GM23338 (cell line): ENCODE results near the gene AP3M1. TPM values are rescaled to one million over a fixed set of nuclear protein-coding genes. Genes with fewer than 3 reads are reported as not detected.

ENCODE experiments used
- ATAC-seq: fragments of 200-7000 bp; cut with Tn5 transposase; 3 replicates; pipeline ENCODE4 v1.9.1; 2020
- DNase-seq: peaks from one replicate; pipeline ENCODE4 v3.0.0-alpha.2; 2015; ENCODE audit warnings: low spot score
- H2AFZ ChIP-seq: fragments of 200-600 bp; sonication (generic); 2 replicates; pipeline ENCODE4 v1.8.0; 2016; ENCODE audit warnings: antibody characterized with exemption, mild to moderate bottlenecking, moderate library complexity
- H3F3A ChIP-seq: fragments of 200-600 bp; sonication (generic); replicated peaks from 2 replicates; pipeline ENCODE4 v1.8.0; 2017; ENCODE audit warnings: antibody characterized with exemption, mixed run types, low read depth
- H3K27ac ChIP-seq: fragments of 200-600 bp; sonication (generic); 2 replicates; pipeline ENCODE4 v1.6.1; 2016; ENCODE audit warnings: low read depth
- H3K27me3 ChIP-seq: fragments of 200-600 bp; sonication (generic); 2 replicates; pipeline ENCODE4 v1.8.0; 2016; ENCODE audit warnings: mild to moderate bottlenecking, mixed run types, moderate library complexity; ENCODE audit not compliant: insufficient read depth
- H3K36me3 ChIP-seq: fragments of 200-600 bp; sonication (generic); 2 replicates; pipeline ENCODE4 v1.8.0; 2016; ENCODE audit warnings: mild to moderate bottlenecking; ENCODE audit not compliant: insufficient read depth
- H3K4me1 ChIP-seq: fragments of 200-600 bp; sonication (generic); 2 replicates; pipeline ENCODE4 v1.8.0; 2016; ENCODE audit warnings: mild to moderate bottlenecking, moderate library complexity; ENCODE audit not compliant: insufficient read depth
- H3K4me2 ChIP-seq: fragments of 200-600 bp; sonication (generic); 2 replicates; pipeline ENCODE4 v1.7.1; 2017; ENCODE audit warnings: mixed run types
- H3K4me3 ChIP-seq: fragments of 200-600 bp; sonication (generic); 2 replicates; pipeline ENCODE4 v1.6.1; 2016; ENCODE audit warnings: mixed run types
- H3K79me2 ChIP-seq: fragments of 200-600 bp; sonication (generic); replicated peaks from 2 replicates; pipeline ENCODE4 v1.8.0; 2017; ENCODE audit warnings: mild to moderate bottlenecking; ENCODE audit not compliant: insufficient read depth
- H3K9me2 ChIP-seq: fragments of 200-600 bp; sonication (generic); 2 replicates; pipeline ENCODE4 v1.8.0; 2017; ENCODE audit not compliant: insufficient read depth
- H4K20me1 ChIP-seq: fragments of 200-600 bp; sonication (generic); replicated peaks from 2 replicates; pipeline ENCODE4 v1.8.0; 2017; ENCODE audit warnings: mild to moderate bottlenecking; ENCODE audit not compliant: insufficient read depth
- H3K27ac Mint-ChIP-seq: 2 replicates; pipeline ENCODE4 v1.8.0; 2020; ENCODE audit warnings: inconsistent platforms, mild to moderate bottlenecking, moderate library complexity, mixed read lengths
- H3K27me3 Mint-ChIP-seq: 3 replicates; pipeline ENCODE4 v1.8.0; 2022; ENCODE audit warnings: low read depth, mild to moderate bottlenecking, moderate library complexity, mixed read lengths, inconsistent platforms; ENCODE audit not compliant: insufficient read depth, poor library complexity
- H3K36me3 Mint-ChIP-seq: 3 replicates; pipeline ENCODE4 v1.8.0; 2021; ENCODE audit warnings: low read depth, mild to moderate bottlenecking, inconsistent platforms, moderate library complexity, mixed read lengths
- H3K4me1 Mint-ChIP-seq: 3 replicates; pipeline ENCODE4 v1.8.0; 2020; ENCODE audit warnings: mild to moderate bottlenecking, inconsistent platforms, mixed read lengths
- H3K4me3 Mint-ChIP-seq: 3 replicates; pipeline ENCODE4 v1.8.0; 2021; ENCODE audit warnings: moderate library complexity, mild to moderate bottlenecking, inconsistent platforms, mixed read lengths
- H3K9me3 Mint-ChIP-seq: 3 replicates; pipeline ENCODE4 v1.8.0; 2020; ENCODE audit warnings: moderate library complexity, mild to moderate bottlenecking, inconsistent platforms, mixed read lengths
- CREB1 ChIP-seq: fragments of 250-450 bp; sonication (Bioruptor Pico); IDR thresholded peaks from 2 replicates; pipeline ENCODE4 v1.5.0; 2020; ENCODE audit warnings: low read depth, mild to moderate bottlenecking, moderate library complexity
- EZH2 ChIP-seq: fragments of 200-600 bp; sonication (generic); IDR thresholded peaks from one replicate; pipeline ENCODE4 v1.8.0; 2017; ENCODE audit warnings: antibody characterized with exemption, mild to moderate bottlenecking, low read depth; ENCODE audit not compliant: unreplicated experiment
- EZH2phosphoT487 ChIP-seq: fragments of 200-600 bp; sonication (generic); IDR thresholded peaks from one replicate; pipeline ENCODE4 v1.8.1; 2018; ENCODE audit warnings: antibody characterized with exemption; ENCODE audit not compliant: unreplicated experiment
- NANOG ChIP-seq: IDR thresholded peaks from 2 replicates; pipeline ENCODE4 v1.6.1; 2016; ENCODE audit warnings: antibody characterized with exemption, borderline replicate concordance
- POLR2AphosphoS5 ChIP-seq: IDR thresholded peaks from 2 replicates; pipeline ENCODE4 v1.6.1; 2016; ENCODE audit warnings: antibody characterized with exemption, low read depth
- STAT1 ChIP-seq: IDR thresholded peaks from one replicate; pipeline ENCODE4 v1.6.1; 2016; ENCODE audit warnings: antibody characterized with exemption; ENCODE audit not compliant: unreplicated experiment
- ZNF114 ChIP-seq: fragments of 250-450 bp; sonication (Bioruptor Pico); IDR thresholded peaks from 2 replicates; pipeline ENCODE4 v1.5.0; 2020; ENCODE audit warnings: mild to moderate bottlenecking, moderate library complexity
- ZNF331 ChIP-seq: fragments of 250-450 bp; sonication (Bioruptor Pico); IDR thresholded peaks from 2 replicates; pipeline ENCODE4 v1.5.0; 2020; ENCODE audit warnings: low read depth, mild to moderate bottlenecking, moderate library complexity
- polyA plus RNA-seq: library from polyadenylated mRNA; unstranded; fragments of >200 nt; fragmentation: Nextera tagmentation; extraction: Ambion mirVana; gene quantifications from 2 replicates; pipeline ENCODE4 v1.2.1, GENCODE V29; 2016
- total RNA-seq: library from RNA; depleted of rRNA; stranded (reverse); fragments of >200 nt; shearing (Covaris generic); gene quantifications from 2 replicates; pipeline ENCODE4 v1.2.3, GENCODE V29; 2014
- TF ChIP-seq, protein P1 (sequence below): IDR thresholded peaks from one replicate; pipeline ENCODE4 v1.6.1; 2018; ENCODE audit warnings: antibody characterized with exemption; ENCODE audit not compliant: unreplicated experiment
- TF ChIP-seq, protein P2 (sequence below): IDR thresholded peaks from 2 replicates; pipeline ENCODE4 v1.6.1; 2016; ENCODE audit warnings: antibody characterized with exemption
- TF ChIP-seq, protein P3 (sequence below): fragments of 250-450 bp; sonication (Bioruptor Pico); IDR thresholded peaks from 2 replicates; pipeline ENCODE4 v1.5.0; 2020; ENCODE audit warnings: mild to moderate bottlenecking, moderate library complexity

The AP3M1 gene
- total and polyA plus RNA-seq, 2 experiments from 2014 or later = 13.8 to 41.7 TPM

DNA sequence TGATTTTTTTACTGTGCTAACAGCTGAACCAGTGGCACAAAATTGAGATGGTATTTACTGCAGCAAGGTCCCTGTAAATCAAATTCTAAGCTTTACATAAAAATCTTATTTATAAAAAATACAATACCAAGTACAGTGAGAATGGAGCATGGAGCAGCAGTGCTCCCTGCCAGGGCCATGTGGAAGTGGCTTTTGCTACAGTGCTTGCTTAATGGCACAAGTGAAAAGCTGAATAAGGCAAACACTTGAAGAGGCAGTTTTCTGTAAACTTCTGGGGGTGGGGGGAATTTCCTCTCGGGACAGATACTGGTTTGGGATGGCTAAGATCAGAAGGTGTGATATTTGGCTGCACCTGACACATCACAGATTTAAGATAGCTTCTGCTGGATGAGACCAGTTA is 27.5 kb downstream of the AP3M1 start (continued):
- TF ChIP-seq, protein P1, sequence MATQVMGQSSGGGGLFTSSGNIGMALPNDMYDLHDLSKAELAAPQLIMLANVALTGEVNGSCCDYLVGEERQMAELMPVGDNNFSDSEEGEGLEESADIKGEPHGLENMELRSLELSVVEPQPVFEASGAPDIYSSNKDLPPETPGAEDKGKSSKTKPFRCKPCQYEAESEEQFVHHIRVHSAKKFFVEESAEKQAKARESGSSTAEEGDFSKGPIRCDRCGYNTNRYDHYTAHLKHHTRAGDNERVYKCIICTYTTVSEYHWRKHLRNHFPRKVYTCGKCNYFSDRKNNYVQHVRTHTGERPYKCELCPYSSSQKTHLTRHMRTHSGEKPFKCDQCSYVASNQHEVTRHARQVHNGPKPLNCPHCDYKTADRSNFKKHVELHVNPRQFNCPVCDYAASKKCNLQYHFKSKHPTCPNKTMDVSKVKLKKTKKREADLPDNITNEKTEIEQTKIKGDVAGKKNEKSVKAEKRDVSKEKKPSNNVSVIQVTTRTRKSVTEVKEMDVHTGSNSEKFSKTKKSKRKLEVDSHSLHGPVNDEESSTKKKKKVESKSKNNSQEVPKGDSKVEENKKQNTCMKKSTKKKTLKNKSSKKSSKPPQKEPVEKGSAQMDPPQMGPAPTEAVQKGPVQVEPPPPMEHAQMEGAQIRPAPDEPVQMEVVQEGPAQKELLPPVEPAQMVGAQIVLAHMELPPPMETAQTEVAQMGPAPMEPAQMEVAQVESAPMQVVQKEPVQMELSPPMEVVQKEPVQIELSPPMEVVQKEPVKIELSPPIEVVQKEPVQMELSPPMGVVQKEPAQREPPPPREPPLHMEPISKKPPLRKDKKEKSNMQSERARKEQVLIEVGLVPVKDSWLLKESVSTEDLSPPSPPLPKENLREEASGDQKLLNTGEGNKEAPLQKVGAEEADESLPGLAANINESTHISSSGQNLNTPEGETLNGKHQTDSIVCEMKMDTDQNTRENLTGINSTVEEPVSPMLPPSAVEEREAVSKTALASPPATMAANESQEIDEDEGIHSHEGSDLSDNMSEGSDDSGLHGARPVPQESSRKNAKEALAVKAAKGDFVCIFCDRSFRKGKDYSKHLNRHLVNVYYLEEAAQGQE = no peak
- no peak for TF ChIP-seq ZNF331 (CRISPR knock-in tag)
- TF ChIP-seq POLR2AphosphoS5 = no peak
- no peak for TF ChIP-seq STAT1
- TF ChIP-seq, protein P2, sequence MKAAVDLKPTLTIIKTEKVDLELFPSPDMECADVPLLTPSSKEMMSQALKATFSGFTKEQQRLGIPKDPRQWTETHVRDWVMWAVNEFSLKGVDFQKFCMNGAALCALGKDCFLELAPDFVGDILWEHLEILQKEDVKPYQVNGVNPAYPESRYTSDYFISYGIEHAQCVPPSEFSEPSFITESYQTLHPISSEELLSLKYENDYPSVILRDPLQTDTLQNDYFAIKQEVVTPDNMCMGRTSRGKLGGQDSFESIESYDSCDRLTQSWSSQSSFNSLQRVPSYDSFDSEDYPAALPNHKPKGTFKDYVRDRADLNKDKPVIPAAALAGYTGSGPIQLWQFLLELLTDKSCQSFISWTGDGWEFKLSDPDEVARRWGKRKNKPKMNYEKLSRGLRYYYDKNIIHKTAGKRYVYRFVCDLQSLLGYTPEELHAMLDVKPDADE = no peak

DNA sequence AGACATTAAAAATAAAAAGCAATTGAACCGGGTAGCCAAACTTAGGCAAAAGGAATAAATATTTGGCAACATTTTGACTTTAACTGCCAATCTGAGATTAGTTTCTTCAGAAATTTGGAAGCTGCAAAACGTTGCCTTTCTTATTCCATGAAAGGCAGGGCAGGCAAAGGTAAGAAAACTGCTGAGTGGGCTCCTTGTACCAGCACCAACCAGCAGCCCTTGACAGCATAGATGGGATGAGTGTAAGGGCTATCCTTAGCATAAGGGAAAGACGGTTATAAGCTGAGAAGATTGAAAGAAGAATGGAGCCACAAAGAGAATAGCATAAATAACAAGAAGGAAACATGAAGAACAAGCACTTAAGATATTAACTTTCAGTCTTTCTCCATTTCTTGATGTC is 28.6 kb downstream of the AP3M1 start:
- no peaks in the 10 kb centered on the region; the same call in 1 of the 2 replicates for H3K4me1 ChIP-seq
- H3K27me3 ChIP-seq = no peaks in the 10 kb centered on the region
- ATAC-seq (no peak; the same call in 2 of the 3 replicates), DNase-seq (no peak)
- peak overlapping the region; percentile 67; the same call in 1 of the 2 replicates for H3K27ac ChIP-seq
- peaks cover 2% of the 10 kb centered on the region for H3K27me3 Mint-ChIP-seq
- no peak overlapping the region for H3K4me3 ChIP-seq
- H3K79me2 ChIP-seq = no peaks in the 10 kb centered on the region
- H2AFZ ChIP-seq = no peak overlapping the region
- peaks cover 54% of the 10 kb centered on the region for H3K36me3 ChIP-seq
- no peak overlapping the region for H3K27ac Mint-ChIP-seq
- no peaks in the 10 kb centered on the region for H3K9me2 ChIP-seq
- H3K4me3 Mint-ChIP-seq = no peak overlapping the region
- H3K9me3 Mint-ChIP-seq = no peaks in the 10 kb centered on the region
- no peak overlapping the region for H3K4me2 ChIP-seq
- H3F3A ChIP-seq = peaks cover 30% of the 10 kb centered on the region
- peaks cover 70% of the 10 kb centered on the region for H3K36me3 Mint-ChIP-seq
- no peaks in the 10 kb centered on the region for H3K4me1 Mint-ChIP-seq
- peaks cover 13% of the 10 kb centered on the region for H4K20me1 ChIP-seq
- no peak for TF ChIP-seq ZNF331 (CRISPR knock-in tag)
- no peak for TF ChIP-seq EZH2phosphoT487
- TF ChIP-seq, protein P3, sequence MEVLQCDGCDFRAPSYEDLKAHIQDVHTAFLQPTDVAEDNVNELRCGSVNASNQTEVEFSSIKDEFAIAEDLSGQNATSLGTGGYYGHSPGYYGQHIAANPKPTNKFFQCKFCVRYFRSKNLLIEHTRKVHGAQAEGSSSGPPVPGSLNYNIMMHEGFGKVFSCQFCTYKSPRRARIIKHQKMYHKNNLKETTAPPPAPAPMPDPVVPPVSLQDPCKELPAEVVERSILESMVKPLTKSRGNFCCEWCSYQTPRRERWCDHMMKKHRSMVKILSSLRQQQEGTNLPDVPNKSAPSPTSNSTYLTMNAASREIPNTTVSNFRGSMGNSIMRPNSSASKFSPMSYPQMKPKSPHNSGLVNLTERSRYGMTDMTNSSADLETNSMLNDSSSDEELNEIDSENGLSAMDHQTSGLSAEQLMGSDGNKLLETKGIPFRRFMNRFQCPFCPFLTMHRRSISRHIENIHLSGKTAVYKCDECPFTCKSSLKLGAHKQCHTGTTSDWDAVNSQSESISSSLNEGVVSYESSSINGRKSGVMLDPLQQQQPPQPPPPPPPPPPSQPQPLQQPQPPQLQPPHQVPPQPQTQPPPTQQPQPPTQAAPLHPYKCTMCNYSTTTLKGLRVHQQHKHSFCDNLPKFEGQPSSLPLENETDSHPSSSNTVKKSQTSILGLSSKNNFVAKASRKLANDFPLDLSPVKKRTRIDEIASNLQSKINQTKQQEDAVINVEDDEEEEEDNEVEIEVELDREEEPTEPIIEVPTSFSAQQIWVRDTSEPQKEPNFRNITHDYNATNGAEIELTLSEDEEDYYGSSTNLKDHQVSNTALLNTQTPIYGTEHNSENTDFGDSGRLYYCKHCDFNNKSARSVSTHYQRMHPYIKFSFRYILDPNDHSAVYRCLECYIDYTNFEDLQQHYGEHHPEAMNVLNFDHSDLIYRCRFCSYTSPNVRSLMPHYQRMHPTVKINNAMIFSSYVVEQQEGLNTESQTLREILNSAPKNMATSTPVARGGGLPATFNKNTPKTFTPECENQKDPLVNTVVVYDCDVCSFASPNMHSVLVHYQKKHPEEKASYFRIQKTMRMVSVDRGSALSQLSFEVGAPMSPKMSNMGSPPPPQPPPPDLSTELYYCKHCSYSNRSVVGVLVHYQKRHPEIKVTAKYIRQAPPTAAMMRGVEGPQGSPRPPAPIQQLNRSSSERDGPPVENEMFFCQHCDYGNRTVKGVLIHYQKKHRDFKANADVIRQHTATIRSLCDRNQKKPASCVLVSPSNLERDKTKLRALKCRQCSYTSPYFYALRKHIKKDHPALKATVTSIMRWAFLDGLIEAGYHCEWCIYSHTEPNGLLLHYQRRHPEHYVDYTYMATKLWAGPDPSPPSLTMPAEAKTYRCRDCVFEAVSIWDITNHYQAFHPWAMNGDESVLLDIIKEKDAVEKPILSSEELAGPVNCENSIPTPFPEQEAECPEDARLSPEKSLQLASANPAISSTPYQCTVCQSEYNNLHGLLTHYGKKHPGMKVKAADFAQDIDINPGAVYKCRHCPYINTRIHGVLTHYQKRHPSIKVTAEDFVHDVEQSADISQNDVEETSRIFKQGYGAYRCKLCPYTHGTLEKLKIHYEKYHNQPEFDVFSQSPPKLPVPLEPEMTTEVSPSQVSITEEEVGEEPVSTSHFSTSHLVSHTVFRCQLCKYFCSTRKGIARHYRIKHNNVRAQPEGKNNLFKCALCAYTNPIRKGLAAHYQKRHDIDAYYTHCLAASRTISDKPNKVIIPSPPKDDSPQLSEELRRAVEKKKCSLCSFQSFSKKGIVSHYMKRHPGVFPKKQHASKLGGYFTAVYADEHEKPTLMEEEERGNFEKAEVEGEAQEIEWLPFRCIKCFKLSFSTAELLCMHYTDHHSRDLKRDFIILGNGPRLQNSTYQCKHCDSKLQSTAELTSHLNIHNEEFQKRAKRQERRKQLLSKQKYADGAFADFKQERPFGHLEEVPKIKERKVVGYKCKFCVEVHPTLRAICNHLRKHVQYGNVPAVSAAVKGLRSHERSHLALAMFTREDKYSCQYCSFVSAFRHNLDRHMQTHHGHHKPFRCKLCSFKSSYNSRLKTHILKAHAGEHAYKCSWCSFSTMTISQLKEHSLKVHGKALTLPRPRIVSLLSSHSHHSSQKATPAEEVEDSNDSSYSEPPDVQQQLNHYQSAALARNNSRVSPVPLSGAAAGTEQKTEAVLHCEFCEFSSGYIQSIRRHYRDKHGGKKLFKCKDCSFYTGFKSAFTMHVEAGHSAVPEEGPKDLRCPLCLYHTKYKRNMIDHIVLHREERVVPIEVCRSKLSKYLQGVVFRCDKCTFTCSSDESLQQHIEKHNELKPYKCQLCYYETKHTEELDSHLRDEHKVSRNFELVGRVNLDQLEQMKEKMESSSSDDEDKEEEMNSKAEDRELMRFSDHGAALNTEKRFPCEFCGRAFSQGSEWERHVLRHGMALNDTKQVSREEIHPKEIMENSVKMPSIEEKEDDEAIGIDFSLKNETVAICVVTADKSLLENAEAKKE = no peak
- TF ChIP-seq CREB1 (CRISPR knock-in tag) = no peak
- no peak for TF ChIP-seq EZH2
- no peak for TF ChIP-seq STAT1
- no peak for TF ChIP-seq ZNF114 (CRISPR knock-in tag)
- TF ChIP-seq NANOG = no peak
- TF ChIP-seq, protein P1 = no peak
